Activated T-cell treated with anti-CD3 and anti-CD28 coated beads, Interleukin-2, amount 50 U/mL, for 72 hours (primary cell): ENCODE data around the gene KCNJ4. TPM values are rescaled to one million over a fixed set of nuclear protein-coding genes. Genes with fewer than 3 reads are reported as not detected.

Experiments used
- ATAC-seq, 2 donors: fragments of 150-1000 bp; cut with Tn5 transposase; replicated peaks in 1 of 2; 2 replicates each; pipeline ENCODE4 v1.10.0; 2021; ENCODE audit warnings: moderate library complexity in 2 of 2, mild to moderate bottlenecking in 1 of 2
- DNase-seq, 2 donors: peaks; one replicate each; pipeline ENCODE4 v3.0.0; 2021 to 2022; ENCODE audit warnings: mixed read lengths in 1 of 2
- H3K27ac Mint-ChIP-seq: one replicate; pipeline ENCODE4 v1.8.0; 2022; ENCODE audit warnings: mild to moderate bottlenecking, moderate library complexity, mixed read lengths
- H3K27me3 Mint-ChIP-seq: one replicate; pipeline ENCODE4 v1.8.0; 2022; ENCODE audit warnings: low read depth, mixed read lengths
- H3K36me3 Mint-ChIP-seq, 2 donors: one replicate each; pipeline ENCODE4 v1.8.0; 2022; ENCODE audit warnings: mixed read lengths in 2 of 2, mild to moderate bottlenecking in 1 of 2; ENCODE audit not compliant: insufficient read depth in 2 of 2
- H3K4me1 Mint-ChIP-seq: one replicate; pipeline ENCODE4 v1.8.0; 2022; ENCODE audit warnings: low read depth, mixed read lengths
- H3K4me3 Mint-ChIP-seq, 2 donors: one replicate each; pipeline ENCODE4 v1.8.0; 2022; ENCODE audit warnings: mild to moderate bottlenecking in 2 of 2, mixed read lengths in 2 of 2, moderate library complexity in 2 of 2
- H3K9me3 Mint-ChIP-seq, 2 donors: one replicate each; pipeline ENCODE4 v1.8.0; 2022; ENCODE audit warnings: mixed read lengths in 2 of 2
- total RNA-seq, 2 donors: library from RNA; stranded (reverse); gene quantifications; one replicate each; pipeline ENCODE4 v1.2.3, GENCODE V29; 2022

The KCNJ4 gene
- total RNA-seq, 2 donors from 2014 or later: not detected

DNA sequence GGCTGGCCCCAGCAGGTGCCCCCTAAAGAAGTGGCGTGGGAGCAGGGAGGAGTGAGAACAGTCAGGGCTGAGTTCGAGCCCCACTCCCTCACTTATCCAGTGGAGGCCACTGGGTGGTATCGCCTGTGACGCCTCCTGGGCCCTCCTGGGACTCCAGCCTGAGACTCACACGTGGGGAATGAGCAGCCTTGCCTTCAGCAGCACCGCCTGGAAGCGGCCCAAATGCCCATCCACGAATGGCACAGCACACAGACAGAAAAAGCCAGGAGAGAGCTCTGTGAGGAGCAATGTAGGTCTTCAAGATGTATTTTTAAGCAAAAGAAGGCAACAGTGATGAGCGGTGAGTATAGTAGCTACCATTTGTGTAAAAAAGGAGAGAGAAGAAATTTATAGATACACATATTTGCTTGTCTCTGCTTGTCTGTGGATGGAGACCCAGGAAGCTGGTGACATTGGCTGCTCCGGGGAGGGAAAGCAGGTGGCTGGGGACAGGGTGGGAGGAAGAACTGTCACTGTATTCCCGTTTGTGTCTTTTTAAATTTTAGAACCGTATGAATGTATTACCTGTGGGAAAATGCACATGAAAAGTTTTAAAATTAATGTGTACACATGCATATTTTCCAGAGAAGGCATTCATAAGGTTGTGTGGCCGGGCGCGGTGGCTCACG lies 13.2 kb downstream of the KCNJ4 start:
- Mint-ChIP-seq H3K27me3 (peaks cover 6% of the 10 kb centered on the region), H3K36me3 (no peaks in the 10 kb centered on the region), H3K4me1 (no peaks in the 10 kb centered on the region), H3K27ac (no peak overlapping the region), H3K9me3 (no peaks in the 10 kb centered on the region), H3K4me3 (no peak overlapping the region)
- no peak for ATAC-seq
- no peak for DNase-seq

DNA sequence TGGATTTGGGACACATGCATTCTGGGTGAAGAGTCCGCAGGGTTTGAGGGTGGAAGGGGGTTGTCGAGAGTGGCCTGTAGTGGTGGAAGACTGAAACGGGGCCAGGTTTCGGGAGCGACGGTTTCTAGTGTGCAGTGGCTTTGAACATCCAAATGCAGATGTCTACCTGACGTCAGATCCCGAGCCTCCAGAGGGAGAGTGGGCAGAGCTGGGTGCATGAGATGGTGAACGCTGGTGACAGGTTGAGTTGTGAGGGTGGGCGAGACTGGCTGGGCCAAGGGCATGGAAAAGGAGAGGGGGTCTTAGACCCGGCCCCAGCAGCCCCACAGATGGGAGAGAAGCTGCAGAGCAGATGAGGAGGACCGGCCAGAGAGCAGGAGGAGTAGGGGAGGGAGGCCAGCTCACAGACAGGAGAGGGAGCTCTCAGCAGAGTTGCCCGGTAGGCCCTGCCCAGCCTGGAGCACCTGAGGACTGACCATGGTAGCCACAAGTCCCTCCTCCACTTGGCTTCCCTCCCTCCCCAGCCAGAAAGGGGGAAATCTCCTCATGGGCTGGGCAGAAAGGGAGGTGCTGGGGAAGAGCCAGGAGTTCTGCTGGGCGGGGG lies 14.2 kb downstream of the KCNJ4 start:
- H3K27me3 Mint-ChIP-seq: peaks cover 6% of the 10 kb centered on the region
- no peak overlapping the region for H3K27ac Mint-ChIP-seq
- no peaks in the 10 kb centered on the region for H3K4me1 Mint-ChIP-seq
- no peak for DNase-seq
- H3K36me3 Mint-ChIP-seq: no peaks in the 10 kb centered on the region
- H3K4me3 Mint-ChIP-seq: no peak overlapping the region
- no peaks in the 10 kb centered on the region for H3K9me3 Mint-ChIP-seq
- ATAC-seq: no peak

DNA sequence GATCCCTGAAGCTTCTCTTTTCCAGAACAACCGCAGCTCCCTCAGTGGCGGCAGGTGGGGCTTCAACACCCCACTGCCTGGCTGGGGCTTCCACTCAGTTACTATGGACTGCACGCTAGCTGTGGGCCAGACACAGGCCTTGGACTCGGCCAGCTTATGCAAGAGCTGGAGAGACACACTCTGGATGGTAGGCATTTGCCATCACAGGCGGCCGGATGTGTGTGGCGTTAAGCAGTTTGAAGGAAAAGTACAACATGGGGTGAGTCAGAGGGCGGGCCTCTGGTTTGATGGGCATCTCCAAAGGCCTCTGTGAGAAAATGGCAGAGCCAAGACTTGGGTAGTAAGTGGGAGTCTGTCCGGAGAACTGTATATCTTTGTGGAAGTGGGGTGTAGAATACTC lies 17.6 kb downstream of the KCNJ4 start:
- DNase-seq: no peak
- Mint-ChIP-seq H3K27ac (no peak overlapping the region), H3K36me3 (no peaks in the 10 kb centered on the region), H3K4me3 (no peak overlapping the region), H3K9me3 (no peaks in the 10 kb centered on the region), H3K27me3 (peaks cover 6% of the 10 kb centered on the region), H3K4me1 (no peaks in the 10 kb centered on the region)
- no peak for ATAC-seq

DNA sequence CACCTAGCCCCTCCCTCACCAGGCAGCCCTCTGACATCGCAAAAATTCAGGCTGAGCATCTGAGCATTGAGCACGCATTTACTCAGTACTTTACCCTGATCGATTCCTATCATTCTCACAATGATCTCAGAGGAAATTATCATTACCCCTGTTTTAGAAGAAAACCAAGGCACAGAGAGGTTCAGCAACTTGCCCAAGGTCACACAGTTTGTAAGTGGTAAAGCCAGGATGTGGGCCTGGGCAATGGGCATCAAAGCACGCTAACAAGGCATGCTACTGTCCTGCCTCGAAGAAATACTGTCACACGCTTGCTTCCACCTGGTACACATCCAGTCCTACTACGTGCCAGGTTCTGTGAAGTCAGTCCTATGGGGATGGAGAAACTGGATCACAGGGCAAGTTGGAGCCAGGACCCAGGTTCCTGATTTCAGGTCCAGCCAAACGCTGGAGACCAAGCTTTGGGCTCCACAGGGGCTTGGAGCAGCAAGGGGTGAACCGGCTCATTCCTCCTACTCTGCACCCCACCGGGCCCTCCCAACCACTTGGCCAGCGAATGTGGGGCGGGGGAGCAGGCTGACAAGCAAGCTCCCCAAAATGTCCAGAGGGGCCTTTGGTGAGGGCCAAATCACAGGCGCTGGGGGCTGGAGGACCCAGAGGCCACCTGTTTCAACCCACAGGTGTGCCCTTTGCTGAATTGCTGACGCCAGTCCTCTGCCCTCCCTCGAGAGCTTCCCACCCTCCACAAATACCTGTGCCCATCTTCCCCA lies 18.2 kb downstream of the KCNJ4 start:
- no peaks in the 10 kb centered on the region for H3K36me3 Mint-ChIP-seq
- no peaks in the 10 kb centered on the region for H3K9me3 Mint-ChIP-seq
- H3K4me1 Mint-ChIP-seq: no peaks in the 10 kb centered on the region
- peaks cover 6% of the 10 kb centered on the region for H3K27me3 Mint-ChIP-seq
- no peak overlapping the region for H3K4me3 Mint-ChIP-seq
- DNase-seq (no peak), ATAC-seq (no peak)
- no peak overlapping the region for H3K27ac Mint-ChIP-seq

DNA sequence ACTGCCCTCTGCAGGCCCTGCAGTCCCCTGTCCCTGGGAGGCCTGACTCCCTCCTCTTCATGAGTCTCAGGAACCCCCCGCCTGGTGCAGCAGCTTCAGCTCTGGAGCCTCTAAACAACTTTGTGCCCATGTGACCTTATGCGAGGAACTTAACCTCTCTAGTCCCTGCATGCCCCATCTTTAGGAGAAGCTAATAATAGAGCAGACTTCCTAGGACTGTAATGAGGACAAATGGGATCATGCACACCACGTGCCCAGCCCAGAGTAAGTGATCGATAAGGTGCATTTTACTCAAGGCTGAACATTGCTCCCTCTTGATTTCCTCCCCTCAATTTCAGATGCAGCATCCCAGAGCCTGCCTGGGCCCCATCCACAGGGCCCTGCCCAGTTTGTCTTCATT lies 19.0 kb downstream of the KCNJ4 start:
- H3K27me3 Mint-ChIP-seq: peaks cover 6% of the 10 kb centered on the region
- ATAC-seq (no peak), DNase-seq (no peak)
- H3K27ac Mint-ChIP-seq: no peak overlapping the region
- no peaks in the 10 kb centered on the region for H3K36me3 Mint-ChIP-seq
- H3K9me3 Mint-ChIP-seq: no peaks in the 10 kb centered on the region
- H3K4me1 Mint-ChIP-seq: no peaks in the 10 kb centered on the region
- H3K4me3 Mint-ChIP-seq: no peak overlapping the region

DNA sequence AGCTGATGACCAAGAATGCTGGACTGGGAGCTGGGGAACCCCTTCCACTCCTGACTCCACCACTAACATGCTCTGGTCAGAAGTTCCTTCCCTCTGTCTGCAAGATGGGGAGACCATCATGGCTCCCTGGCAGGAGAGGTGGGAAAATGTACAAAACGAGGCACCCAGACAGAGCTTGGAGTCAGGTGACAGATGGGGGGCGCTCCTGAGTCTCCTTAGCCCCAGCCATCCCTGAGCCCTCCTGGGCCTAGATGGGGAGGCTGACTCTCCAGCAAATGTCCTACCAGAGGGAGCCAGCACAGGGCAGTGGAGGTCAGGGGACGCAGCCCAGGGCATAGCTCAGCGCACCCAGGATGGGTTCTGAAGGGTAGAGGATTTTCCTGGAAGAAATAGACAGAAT lies 20.0 kb downstream of the KCNJ4 start:
- ATAC-seq: no peak

DNA sequence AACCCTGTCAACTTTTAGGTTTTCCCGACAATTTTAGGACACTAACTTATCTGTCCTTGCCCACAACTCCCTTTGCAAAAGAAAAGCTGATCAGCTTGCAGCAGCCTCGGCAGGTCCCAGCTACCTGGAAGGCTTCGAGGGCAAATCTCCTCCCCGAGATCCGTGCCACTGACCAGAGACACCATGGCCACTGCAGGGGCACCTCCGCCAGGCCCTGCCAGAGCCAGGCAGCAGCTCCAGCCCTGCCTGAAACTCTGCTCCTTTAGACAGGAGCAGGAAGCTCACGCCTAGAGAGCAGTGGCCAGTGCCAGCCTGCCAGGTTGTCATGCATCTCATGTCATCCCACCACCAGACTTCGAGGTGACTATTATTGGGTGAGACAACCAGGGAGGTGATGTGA lies 21.1 kb downstream of the KCNJ4 start:
- Mint-ChIP-seq H3K9me3 (no peaks in the 10 kb centered on the region), H3K27ac (no peak overlapping the region), H3K36me3 (no peaks in the 10 kb centered on the region), H3K27me3 (no peaks in the 10 kb centered on the region), H3K4me1 (no peaks in the 10 kb centered on the region), H3K4me3 (no peak overlapping the region)
- DNase-seq (no peak), ATAC-seq (no peak)

More for the DNA sequence above, 20.0 kb downstream of the KCNJ4 start:
- Mint-ChIP-seq H3K4me1 (no peaks in the 10 kb centered on the region), H3K27me3 (no peaks in the 10 kb centered on the region), H3K4me3 (no peak overlapping the region), H3K9me3 (no peaks in the 10 kb centered on the region), H3K36me3 (no peaks in the 10 kb centered on the region), H3K27ac (no peak overlapping the region)
- no peak for DNase-seq

DNA sequence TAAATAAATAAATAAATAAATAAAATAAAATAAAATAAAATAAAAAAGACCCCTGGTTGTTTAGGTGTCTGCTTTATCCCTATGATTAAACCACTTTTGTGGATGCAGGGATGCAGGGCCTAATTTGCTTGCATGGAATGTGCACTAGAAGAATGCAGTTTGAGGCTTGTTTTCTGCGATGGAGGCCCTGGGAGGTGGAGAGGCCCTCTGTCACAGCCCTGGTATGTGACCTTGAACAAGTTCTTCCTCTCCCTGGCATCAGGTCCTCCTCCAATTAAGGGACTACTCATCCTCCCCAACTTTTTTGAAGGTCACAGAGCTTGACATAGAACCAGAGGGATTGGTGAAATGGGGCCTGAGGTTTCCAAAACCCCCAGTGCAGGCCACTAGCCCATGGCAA lies 22.7 kb downstream of the KCNJ4 start:
- Mint-ChIP-seq H3K27me3 (no peaks in the 10 kb centered on the region), H3K4me1 (no peaks in the 10 kb centered on the region)

DNA sequence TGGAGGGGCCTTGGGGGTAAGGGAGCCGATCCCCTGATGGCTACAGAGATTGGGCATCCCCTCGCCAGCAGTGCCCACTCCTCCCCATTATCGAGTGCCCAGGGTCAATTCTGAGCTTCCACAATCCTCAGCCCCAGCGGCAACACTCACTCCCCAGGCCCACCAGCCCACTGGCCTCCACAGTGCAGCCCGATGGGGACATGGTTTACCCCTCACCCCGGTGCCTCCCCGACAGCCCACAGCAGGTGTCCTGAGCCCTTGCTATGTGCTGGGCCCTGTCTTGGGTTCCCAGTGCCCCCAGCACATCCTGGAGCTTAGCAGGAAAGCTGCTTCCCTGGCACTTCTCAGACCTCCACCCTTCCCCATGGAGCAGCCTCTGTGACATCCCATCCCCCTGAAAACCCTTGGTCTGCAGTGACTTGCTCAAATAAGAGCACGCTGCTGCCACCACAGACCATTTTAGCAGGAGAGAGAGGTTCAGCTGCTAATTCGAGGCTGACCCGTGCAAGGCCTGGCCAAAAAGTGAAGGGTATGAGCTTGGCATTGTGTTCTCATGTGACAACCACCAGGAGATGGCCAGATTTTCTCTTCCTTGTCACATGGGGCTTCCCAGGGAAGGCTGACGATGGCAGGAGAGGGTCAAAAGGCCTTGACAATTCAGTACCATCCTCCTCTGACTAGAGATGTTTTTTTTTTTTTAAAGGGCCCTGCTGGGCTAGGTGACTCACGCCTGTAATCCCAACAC lies 23.6 kb downstream of the KCNJ4 start:
- no peaks in the 10 kb centered on the region for H3K9me3 Mint-ChIP-seq
- DNase-seq: no peak
- no peaks in the 10 kb centered on the region for H3K36me3 Mint-ChIP-seq
- no peaks in the 10 kb centered on the region for H3K4me1 Mint-ChIP-seq
- no peaks in the 10 kb centered on the region for H3K27me3 Mint-ChIP-seq
- no peak overlapping the region for H3K4me3 Mint-ChIP-seq
- H3K27ac Mint-ChIP-seq: no peak overlapping the region
- ATAC-seq: no peak

More for the DNA sequence above, 22.7 kb downstream of the KCNJ4 start:
- Mint-ChIP-seq H3K4me3 (no peak overlapping the region), H3K36me3 (no peaks in the 10 kb centered on the region), H3K9me3 (no peaks in the 10 kb centered on the region), H3K27ac (no peak overlapping the region)
- no peak for DNase-seq
- ATAC-seq: no peak

DNA sequence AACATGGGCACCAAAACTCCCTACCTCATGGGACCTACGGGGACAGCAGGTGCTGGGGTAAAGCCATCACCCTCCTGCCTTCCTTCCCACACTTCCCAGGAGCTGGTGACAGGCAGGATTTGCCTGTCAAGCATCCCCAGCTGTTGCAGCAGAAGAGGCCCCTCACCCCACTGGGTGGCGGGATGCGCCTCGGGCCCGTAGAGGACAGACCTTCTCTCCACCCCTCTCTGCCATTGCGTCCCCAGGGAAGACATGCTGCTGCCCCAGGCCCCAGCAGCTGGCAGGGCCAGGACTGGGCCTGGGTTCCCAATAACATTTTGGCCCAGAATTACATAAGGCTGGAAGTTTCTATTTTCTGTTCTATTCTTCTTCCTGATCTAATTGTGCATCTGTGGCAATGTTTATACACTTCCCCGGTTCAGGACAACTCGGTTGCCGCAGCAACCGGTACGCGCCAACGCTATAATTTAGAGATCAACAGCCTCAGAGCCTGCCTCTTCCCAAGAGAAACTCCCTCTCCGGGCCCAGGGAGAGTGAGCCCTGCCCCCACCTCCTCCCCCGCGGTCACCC lies 25.4 kb downstream of the KCNJ4 start:
- H3K27me3 Mint-ChIP-seq: no peaks in the 10 kb centered on the region
- DNase-seq (no peak), ATAC-seq (no peak)
- H3K36me3 Mint-ChIP-seq: no peaks in the 10 kb centered on the region
- no peak overlapping the region for H3K27ac Mint-ChIP-seq
- H3K9me3 Mint-ChIP-seq: no peaks in the 10 kb centered on the region
- H3K4me3 Mint-ChIP-seq: no peak overlapping the region
- no peaks in the 10 kb centered on the region for H3K4me1 Mint-ChIP-seq

DNA sequence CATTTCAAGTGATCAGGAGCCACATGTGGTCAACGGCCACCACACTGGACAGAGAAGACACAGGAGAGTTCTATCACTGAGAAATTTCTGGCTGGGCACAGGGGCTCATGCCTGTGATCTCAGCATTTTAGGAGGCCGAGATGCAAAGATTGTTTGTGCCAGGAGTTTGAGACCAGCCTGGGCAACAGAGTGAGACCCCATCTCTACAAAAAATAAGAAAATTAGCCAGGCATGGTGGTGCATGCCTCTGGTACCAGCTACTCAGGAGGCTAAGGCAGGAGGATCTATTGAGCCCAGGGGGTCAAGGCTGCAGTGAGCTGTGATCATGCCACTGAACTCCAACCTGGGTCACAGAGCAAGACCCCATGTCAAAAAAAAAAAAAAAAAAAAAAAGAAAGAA lies 26.3 kb downstream of the KCNJ4 start:
- Mint-ChIP-seq H3K27me3 (no peaks in the 10 kb centered on the region), H3K36me3 (no peaks in the 10 kb centered on the region), H3K4me1 (no peaks in the 10 kb centered on the region), H3K27ac (no peak overlapping the region), H3K9me3 (no peaks in the 10 kb centered on the region), H3K4me3 (no peak overlapping the region)
- DNase-seq (no peak), ATAC-seq (no peak)

DNA sequence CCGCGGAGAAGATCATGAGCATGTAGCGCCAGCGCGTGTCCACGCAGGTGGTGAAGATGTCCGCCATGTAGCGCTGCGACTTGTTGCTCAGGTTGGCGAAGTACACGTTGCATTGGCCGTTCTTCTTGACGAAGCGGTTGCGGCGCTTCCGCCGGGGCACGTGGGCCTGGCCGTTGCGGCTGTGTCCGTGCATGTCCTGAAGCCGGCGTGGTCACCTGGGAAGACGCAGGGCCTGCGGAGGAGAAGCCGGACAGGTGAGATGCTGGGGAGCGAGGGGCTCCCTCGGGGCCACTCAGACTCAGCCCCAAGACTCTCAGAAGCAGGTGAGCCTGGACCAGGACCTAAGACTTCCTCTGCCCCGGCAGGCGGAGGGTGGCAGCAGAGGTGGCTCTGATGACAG lies 27.1 kb downstream of the KCNJ4 start:
- Mint-ChIP-seq H3K4me3 (no peak overlapping the region), H3K4me1 (no peaks in the 10 kb centered on the region), H3K27ac (no peak overlapping the region), H3K27me3 (no peaks in the 10 kb centered on the region), H3K36me3 (no peaks in the 10 kb centered on the region), H3K9me3 (no peaks in the 10 kb centered on the region)
- DNase-seq (no peak), ATAC-seq (no peak)

DNA sequence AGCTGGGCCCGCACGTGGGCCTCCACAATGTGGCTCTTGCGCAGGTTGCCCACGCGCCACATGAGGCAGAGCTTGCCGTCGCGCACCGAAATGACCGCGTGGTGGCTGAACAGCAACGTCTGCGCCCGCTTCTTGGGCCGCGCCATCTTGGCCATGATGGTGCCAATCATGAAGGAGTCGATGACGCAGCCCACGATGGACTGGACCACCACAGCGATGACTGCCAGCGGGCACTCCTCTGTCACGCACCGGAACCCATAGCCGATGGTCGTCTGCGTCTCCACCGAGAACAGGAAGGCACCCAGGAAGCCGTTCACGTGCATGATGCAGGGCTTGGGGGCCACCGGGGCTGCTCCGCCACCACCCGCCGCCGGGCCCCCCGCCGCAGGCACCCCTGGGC lies 27.5 kb downstream of the KCNJ4 start:
- H3K4me1 Mint-ChIP-seq: no peaks in the 10 kb centered on the region
- no peaks in the 10 kb centered on the region for H3K27me3 Mint-ChIP-seq
- no peaks in the 10 kb centered on the region for H3K9me3 Mint-ChIP-seq
- DNase-seq (no peak), ATAC-seq (no peak)
- H3K36me3 Mint-ChIP-seq: no peaks in the 10 kb centered on the region
- no peak overlapping the region for H3K4me3 Mint-ChIP-seq
- H3K27ac Mint-ChIP-seq: no peak overlapping the region
